MCF 10A (cell line): ENCODE results near the gene FHL1. TPM values are rescaled to one million over a fixed set of nuclear protein-coding genes. Genes with fewer than 3 reads are reported as not detected.

Source experiments
- BruUV-seq: library from RNA; stranded (reverse); fragments of 400-500 nt; replicated peaks from 2 replicates; lab custom pipeline; 2021; lab: Mats Ljungman, UMichigan
- CTCF ChIA-PET: fragments of 300-600 bp; sonication (Branson Sonifier 250); formaldehyde crosslinking; extraction: SDS; loops from one replicate; lab custom pipeline; 2021; ENCODE audit warnings: antibody characterized with exemption, inconsistent platforms; lab: Yijun Ruan, JAX
- POLR2A ChIA-PET: fragments of 300-600, 350-650 bp; sonication (Branson Sonifier 250); formaldehyde crosslinking; extraction: SDS; loops from one replicate; lab custom pipeline; 2020; ENCODE audit warnings: antibody characterized with exemption, inconsistent platforms; lab: Yijun Ruan, JAX
- DNase-seq: peaks from one replicate; pipeline ENCODE4 v3.0.0-alpha.2; 2018; ENCODE audit not compliant: unreplicated experiment
- H3K27ac Mint-ChIP-seq: one replicate; pipeline ENCODE4 v1.8.0; 2022; ENCODE audit warnings: mild to moderate bottlenecking, low read depth, mixed read lengths; ENCODE audit not compliant: unreplicated experiment
- H3K27me3 Mint-ChIP-seq: one replicate; pipeline ENCODE4 v1.8.0; 2022; ENCODE audit warnings: mixed read lengths; ENCODE audit not compliant: insufficient read depth, unreplicated experiment
- H3K36me3 Mint-ChIP-seq: one replicate; pipeline ENCODE4 v1.8.0; 2022; ENCODE audit warnings: mild to moderate bottlenecking, moderate library complexity, mixed read lengths; ENCODE audit not compliant: insufficient read depth, unreplicated experiment
- H3K4me1 Mint-ChIP-seq: one replicate; pipeline ENCODE4 v1.8.0; 2022; ENCODE audit warnings: mixed read lengths; ENCODE audit not compliant: insufficient read depth, unreplicated experiment
- H3K4me3 Mint-ChIP-seq: one replicate; pipeline ENCODE4 v1.8.0; 2022; ENCODE audit warnings: mild to moderate bottlenecking, moderate library complexity, mixed read lengths; ENCODE audit not compliant: unreplicated experiment
- H3K9me3 Mint-ChIP-seq: one replicate; pipeline ENCODE4 v1.8.0; 2022; ENCODE audit warnings: mixed read lengths; ENCODE audit not compliant: unreplicated experiment
- intact Hi-C: fragments of 100-400 bp; cut with micrococcal nuclease; formaldehyde crosslinking; loops from 2 replicates; pipeline ENCODE4 v1.14.1; 2022
- total RNA-seq: library from RNA; stranded (reverse); gene quantifications from 2 replicates; pipeline ENCODE4 v1.2.3, GENCODE V29; 2022
- TF ChIP-seq, protein P1 (sequence below): fragments of 200-600 bp; IDR thresholded peaks from one replicate; pipeline ENCODE4 v1.8.0; 2022; ENCODE audit warnings: antibody characterized with exemption, mild to moderate bottlenecking; ENCODE audit not compliant: unreplicated experiment

FHL1 gene
- total RNA-seq, 1 experiment from 2014 or later, result 16.6 TPM

- H3K27me3 Mint-ChIP-seq, result peaks cover 62% of the 10 kb centered on the region
- no TSS peak for BruUV-seq
- H3K36me3 Mint-ChIP-seq, result no peaks in the 10 kb centered on the region
- DNase-seq, result no peak
- intact Hi-C loops, result no loop called here
- TF ChIP-seq, protein P1, sequence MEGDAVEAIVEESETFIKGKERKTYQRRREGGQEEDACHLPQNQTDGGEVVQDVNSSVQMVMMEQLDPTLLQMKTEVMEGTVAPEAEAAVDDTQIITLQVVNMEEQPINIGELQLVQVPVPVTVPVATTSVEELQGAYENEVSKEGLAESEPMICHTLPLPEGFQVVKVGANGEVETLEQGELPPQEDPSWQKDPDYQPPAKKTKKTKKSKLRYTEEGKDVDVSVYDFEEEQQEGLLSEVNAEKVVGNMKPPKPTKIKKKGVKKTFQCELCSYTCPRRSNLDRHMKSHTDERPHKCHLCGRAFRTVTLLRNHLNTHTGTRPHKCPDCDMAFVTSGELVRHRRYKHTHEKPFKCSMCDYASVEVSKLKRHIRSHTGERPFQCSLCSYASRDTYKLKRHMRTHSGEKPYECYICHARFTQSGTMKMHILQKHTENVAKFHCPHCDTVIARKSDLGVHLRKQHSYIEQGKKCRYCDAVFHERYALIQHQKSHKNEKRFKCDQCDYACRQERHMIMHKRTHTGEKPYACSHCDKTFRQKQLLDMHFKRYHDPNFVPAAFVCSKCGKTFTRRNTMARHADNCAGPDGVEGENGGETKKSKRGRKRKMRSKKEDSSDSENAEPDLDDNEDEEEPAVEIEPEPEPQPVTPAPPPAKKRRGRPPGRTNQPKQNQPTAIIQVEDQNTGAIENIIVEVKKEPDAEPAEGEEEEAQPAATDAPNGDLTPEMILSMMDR, result no peak
- peaks cover 12% of the 10 kb centered on the region for H3K4me1 Mint-ChIP-seq
- ChIA-PET POLR2A (interaction anchor here (1.2 kb wide), 1 partner anchor 182 kb away, joined by 3 read pairs; no protein-coding TSS in a partner anchor), CTCF (interaction anchor here (0.6 to 3.3 kb wide), 7 partner anchors 10 to 222 kb away, joined by 3 to 22 read pairs (median 4); no protein-coding TSS in a partner anchor)
- no peak overlapping the region for H3K27ac Mint-ChIP-seq
- H3K4me3 Mint-ChIP-seq, result no peak overlapping the region
- H3K9me3 Mint-ChIP-seq, result no peaks in the 10 kb centered on the region
These were observed 62.9 kb downstream of the FHL1 start for GRCh38 chrX:136210243-136210642.

DNA sequence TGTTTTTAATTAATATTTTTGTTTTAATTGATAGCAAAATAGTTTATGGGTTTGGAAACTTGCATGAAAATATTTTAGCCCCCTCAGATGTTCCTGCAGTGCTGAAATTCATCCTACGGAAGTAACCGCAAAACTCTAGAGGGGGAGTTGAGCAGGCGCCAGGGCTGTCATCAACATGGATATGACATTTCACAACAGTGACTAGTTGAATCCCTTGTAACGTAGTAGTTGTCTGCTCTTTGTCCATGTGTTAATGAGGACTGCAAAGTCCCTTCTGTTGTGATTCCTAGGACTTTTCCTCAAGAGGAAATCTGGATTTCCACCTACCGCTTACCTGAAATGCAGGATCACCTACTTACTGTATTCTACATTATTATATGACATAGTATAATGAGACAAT lies 63.5 kb downstream of the FHL1 start:
- TF ChIP-seq, protein P1, result no peak
- DNase-seq, result no peak
- intact Hi-C loops, result no loop called here
- ChIA-PET CTCF (interaction anchor here (1.5 to 3.3 kb wide), 3 partner anchors 45 to 182 kb away, joined by 4 to 22 read pairs (median 13); no protein-coding TSS in a partner anchor), POLR2A (no interaction called here)
- BruUV-seq, result TSS peak; percentile 67
- Mint-ChIP-seq H3K27ac (no peak overlapping the region), H3K27me3 (peaks cover 56% of the 10 kb centered on the region), H3K9me3 (no peaks in the 10 kb centered on the region), H3K4me3 (no peak overlapping the region), H3K36me3 (no peaks in the 10 kb centered on the region), H3K4me1 (peaks cover 14% of the 10 kb centered on the region)

DNA sequence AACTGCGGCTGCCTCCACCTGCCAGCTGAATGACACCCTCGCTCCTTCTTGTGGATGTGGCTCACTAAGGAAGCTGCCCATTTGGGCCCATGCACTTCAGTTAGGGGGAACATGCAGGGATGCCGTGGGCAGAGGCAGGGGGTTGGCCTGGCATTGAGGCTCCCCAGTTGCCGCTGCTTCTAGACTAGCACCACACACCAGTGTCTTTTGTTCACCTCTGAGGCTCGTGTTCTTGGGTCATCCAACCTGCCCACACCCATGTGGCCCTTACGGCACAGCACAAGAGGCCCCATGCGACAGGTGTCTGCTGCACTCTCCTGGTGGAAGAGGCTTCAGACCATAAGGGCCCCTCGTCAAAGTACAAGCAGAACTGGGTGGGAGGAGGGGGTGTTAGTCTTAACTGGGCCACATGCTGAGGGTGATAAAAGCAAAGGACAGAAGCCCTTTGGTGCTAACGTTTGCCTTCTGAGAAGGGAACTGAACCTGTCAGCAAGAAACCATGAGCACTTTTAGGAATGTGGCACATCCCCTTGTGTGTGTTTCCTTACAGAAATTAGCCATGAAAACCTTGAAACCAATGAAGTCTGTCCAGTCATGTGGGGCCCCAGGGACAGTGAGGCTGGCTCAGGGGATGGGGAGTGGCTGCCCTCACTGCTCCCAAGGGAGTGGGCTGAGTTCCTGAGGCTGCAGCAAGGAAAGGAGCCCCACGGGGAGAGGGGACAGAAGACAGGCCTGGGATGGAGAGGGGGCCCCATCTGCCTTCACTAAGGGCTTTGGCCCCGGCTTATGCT lies 64.6 kb downstream of the FHL1 start:
- intact Hi-C loops, result no loop called here
- H3K36me3 Mint-ChIP-seq, result peaks cover 7% of the 10 kb centered on the region
- H3K4me3 Mint-ChIP-seq, result no peak overlapping the region
- peaks cover 45% of the 10 kb centered on the region for H3K27me3 Mint-ChIP-seq
- DNase-seq, result no peak
- POLR2A ChIA-PET, result no interaction called here
- TF ChIP-seq, protein P1, result no peak
- no TSS peak for BruUV-seq
- peaks cover 14% of the 10 kb centered on the region for H3K4me1 Mint-ChIP-seq
- CTCF ChIA-PET, result interaction anchor here (3.3 kb wide), 1 partner anchor 183 kb away, joined by 22 read pairs; no protein-coding TSS in a partner anchor
- no peaks in the 10 kb centered on the region for H3K9me3 Mint-ChIP-seq
- no peak overlapping the region for H3K27ac Mint-ChIP-seq

DNA sequence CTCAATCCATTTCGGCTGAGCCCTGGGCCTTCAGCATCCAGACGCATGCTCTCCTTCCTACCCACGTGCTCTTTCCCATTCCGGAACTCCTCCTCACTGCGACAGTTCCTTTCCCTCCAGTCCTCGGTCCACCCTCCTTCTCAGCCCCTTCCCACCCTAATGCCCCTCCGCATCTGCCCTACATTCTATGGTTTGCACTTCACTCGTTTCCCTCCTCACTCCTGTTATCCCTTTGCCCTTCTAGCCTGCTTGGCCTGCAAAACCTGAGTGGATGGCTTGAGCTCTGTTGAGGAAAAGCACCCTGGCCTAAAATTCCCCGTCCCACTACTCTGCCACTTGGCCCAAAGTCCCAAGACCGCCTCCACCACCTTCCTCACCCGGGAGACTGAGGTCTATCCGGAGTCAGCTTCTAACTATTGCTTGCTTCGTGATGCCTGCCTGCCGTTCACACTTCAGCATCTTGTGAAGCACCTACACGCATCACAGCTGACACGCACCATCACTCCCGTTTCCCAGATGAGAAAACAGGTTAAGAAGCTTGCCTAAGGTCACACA lies 65.3 kb downstream of the FHL1 start:
- CTCF ChIA-PET, result no interaction called here
- no TSS peak for BruUV-seq
- no peaks in the 10 kb centered on the region for H3K9me3 Mint-ChIP-seq
- POLR2A ChIA-PET, result interaction anchor here (0.7 kb wide), 1 partner anchor 9 kb away, joined by 3 read pairs; no protein-coding TSS in a partner anchor
- no peak overlapping the region for H3K27ac Mint-ChIP-seq
- TF ChIP-seq, protein P1, result no peak
- peaks cover 7% of the 10 kb centered on the region for H3K36me3 Mint-ChIP-seq
- intact Hi-C loops, result no loop called here
- peaks cover 14% of the 10 kb centered on the region for H3K4me1 Mint-ChIP-seq
- H3K27me3 Mint-ChIP-seq, result peaks cover 38% of the 10 kb centered on the region
- H3K4me3 Mint-ChIP-seq, result no peak overlapping the region
- DNase-seq, result no peak
